Chondrocyte (in vitro differentiated cells): Measurements from ENCODE around the gene HOXC11. TPM values are rescaled to one million over a fixed set of nuclear protein-coding genes. Genes with fewer than 3 reads are reported as not detected.

Experiments used
- DNase-seq: peaks from one replicate; pipeline ENCODE4 v3.0.0; 2021; ENCODE audit warnings: mixed read lengths, low spot score
- H3K27ac Mint-ChIP-seq: one replicate; pipeline ENCODE4 v1.8.0; 2021; ENCODE audit warnings: mild to moderate bottlenecking, moderate library complexity, mixed read lengths; ENCODE audit not compliant: unreplicated experiment
- H3K27me3 Mint-ChIP-seq: 2 replicates; pipeline ENCODE4 v1.8.0; 2021; ENCODE audit warnings: low read depth, mixed read lengths
- H3K36me3 Mint-ChIP-seq: 2 replicates; pipeline ENCODE4 v1.8.0; 2021; ENCODE audit warnings: low read depth, mixed read lengths
- H3K4me1 Mint-ChIP-seq: 2 replicates; pipeline ENCODE4 v1.8.0; 2021; ENCODE audit warnings: low read depth, mild to moderate bottlenecking, mixed read lengths
- H3K4me3 Mint-ChIP-seq: one replicate; pipeline ENCODE4 v1.8.0; 2021; ENCODE audit warnings: mild to moderate bottlenecking, moderate library complexity, mixed read lengths; ENCODE audit not compliant: unreplicated experiment
- H3K9me3 Mint-ChIP-seq: 2 replicates; pipeline ENCODE4 v1.8.0; 2021; ENCODE audit warnings: low read depth, mixed read lengths
- total RNA-seq: library from RNA; stranded (reverse); gene quantifications from 3 replicates; pipeline ENCODE4 v1.2.1, GENCODE V29; 2021
- TF ChIP-seq, protein P1 (sequence below): fragments of 200-600 bp; sonication (generic); IDR thresholded peaks from 2 replicates; pipeline ENCODE4 v1.5.0; 2021; ENCODE audit warnings: antibody characterized with exemption, mild to moderate bottlenecking, moderate library complexity

The HOXC11 gene
- total RNA-seq, 1 donor from 2014 or later = not detected

DNA sequence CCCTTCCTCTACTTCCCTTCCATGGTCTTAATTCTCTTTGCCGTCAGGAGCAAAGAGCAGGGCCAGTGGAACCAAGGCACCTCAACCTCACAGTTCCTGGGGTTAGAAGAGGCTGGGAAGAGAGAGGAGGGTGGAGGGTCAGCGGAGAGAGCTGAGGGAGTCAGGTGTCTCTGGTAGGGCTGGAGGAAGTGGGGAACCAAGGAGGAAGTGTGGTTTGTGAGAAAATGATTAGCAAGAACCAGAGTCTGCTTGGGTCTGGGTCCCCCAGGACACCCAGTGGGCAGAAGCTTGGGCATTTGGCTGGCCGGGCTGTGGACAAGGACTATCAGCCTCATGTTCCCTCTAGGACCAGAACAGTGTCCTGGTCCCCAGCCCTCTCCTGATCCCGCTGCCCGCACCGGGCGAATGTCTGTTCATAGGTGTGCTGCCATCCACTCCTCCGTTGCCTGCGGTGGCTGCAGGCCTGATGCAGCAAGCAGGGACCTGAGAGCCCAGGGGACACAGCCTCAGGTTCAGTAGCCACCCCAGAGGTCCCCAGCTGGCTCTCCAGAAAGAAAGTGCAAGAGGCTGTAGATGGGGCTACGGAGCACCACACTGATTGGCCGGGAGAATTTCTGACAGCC lies 15.9 kb upstream of the HOXC11 start:
- no peak overlapping the region for H3K4me3 Mint-ChIP-seq
- no peak overlapping the region for H3K27ac Mint-ChIP-seq
- H3K4me1 Mint-ChIP-seq = peaks cover 8% of the 10 kb centered on the region
- TF ChIP-seq, protein P1, sequence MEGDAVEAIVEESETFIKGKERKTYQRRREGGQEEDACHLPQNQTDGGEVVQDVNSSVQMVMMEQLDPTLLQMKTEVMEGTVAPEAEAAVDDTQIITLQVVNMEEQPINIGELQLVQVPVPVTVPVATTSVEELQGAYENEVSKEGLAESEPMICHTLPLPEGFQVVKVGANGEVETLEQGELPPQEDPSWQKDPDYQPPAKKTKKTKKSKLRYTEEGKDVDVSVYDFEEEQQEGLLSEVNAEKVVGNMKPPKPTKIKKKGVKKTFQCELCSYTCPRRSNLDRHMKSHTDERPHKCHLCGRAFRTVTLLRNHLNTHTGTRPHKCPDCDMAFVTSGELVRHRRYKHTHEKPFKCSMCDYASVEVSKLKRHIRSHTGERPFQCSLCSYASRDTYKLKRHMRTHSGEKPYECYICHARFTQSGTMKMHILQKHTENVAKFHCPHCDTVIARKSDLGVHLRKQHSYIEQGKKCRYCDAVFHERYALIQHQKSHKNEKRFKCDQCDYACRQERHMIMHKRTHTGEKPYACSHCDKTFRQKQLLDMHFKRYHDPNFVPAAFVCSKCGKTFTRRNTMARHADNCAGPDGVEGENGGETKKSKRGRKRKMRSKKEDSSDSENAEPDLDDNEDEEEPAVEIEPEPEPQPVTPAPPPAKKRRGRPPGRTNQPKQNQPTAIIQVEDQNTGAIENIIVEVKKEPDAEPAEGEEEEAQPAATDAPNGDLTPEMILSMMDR = no peak
- peaks cover 17% of the 10 kb centered on the region for H3K36me3 Mint-ChIP-seq
- DNase-seq = no peak
- no peaks in the 10 kb centered on the region for H3K9me3 Mint-ChIP-seq
- H3K27me3 Mint-ChIP-seq = peaks cover 82% of the 10 kb centered on the region

DNA sequence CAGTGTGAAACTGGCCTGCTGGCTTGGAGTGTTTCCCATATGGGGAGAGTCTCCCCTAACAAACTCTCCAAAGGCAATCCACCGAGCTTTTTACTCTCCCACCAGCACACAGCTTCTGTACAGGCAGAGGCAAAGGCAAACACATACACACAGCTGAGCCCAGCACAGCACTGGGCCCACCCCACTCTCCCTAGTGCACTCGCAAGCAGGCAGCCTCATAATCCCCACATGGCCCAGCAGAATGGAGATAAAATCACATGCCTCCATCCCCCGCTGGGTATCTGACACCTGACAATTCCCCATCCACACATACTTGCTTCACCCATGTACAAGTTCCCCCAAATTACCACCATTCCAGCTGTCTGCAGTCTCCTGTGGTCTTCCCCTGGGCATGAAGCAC lies 14.8 kb upstream of the HOXC11 start:
- H3K36me3 Mint-ChIP-seq = peaks cover 17% of the 10 kb centered on the region
- peaks cover 79% of the 10 kb centered on the region for H3K27me3 Mint-ChIP-seq
- H3K9me3 Mint-ChIP-seq = no peaks in the 10 kb centered on the region

DNA sequence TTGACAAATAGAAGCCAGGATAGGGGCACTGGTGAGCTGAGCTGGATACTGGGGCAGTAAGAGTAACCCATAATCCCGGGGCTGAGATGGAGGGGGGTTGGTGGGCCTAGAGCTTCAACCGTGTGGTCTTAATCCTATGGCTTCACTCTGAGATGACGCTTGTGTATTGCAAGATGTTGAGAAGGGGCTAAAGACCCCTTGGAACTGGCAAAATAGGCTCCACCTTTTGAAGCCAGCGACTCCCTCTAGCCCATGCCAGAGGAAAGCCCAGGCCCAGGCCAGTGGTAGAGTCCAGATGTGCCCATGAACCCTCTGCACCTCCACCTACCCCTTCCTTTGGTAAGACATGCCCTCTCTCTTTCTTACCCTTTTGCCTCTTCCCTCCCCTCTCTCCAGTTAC lies 13.6 kb upstream of the HOXC11 start:
- H3K4me3 Mint-ChIP-seq = no peak overlapping the region
- H3K9me3 Mint-ChIP-seq = no peaks in the 10 kb centered on the region
- H3K27me3 Mint-ChIP-seq = peaks cover 78% of the 10 kb centered on the region
- TF ChIP-seq, protein P1 = no peak
- no peak overlapping the region for H3K27ac Mint-ChIP-seq
- no peak for DNase-seq
- H3K36me3 Mint-ChIP-seq = peaks cover 17% of the 10 kb centered on the region
- no peaks in the 10 kb centered on the region for H3K4me1 Mint-ChIP-seq

More for the DNA sequence above, 14.8 kb upstream of the HOXC11 start:
- Mint-ChIP-seq H3K4me3 (no peak overlapping the region), H3K27ac (no peak overlapping the region), H3K4me1 (peaks cover 4% of the 10 kb centered on the region)
- TF ChIP-seq, protein P1 = no peak
- no peak for DNase-seq

DNA sequence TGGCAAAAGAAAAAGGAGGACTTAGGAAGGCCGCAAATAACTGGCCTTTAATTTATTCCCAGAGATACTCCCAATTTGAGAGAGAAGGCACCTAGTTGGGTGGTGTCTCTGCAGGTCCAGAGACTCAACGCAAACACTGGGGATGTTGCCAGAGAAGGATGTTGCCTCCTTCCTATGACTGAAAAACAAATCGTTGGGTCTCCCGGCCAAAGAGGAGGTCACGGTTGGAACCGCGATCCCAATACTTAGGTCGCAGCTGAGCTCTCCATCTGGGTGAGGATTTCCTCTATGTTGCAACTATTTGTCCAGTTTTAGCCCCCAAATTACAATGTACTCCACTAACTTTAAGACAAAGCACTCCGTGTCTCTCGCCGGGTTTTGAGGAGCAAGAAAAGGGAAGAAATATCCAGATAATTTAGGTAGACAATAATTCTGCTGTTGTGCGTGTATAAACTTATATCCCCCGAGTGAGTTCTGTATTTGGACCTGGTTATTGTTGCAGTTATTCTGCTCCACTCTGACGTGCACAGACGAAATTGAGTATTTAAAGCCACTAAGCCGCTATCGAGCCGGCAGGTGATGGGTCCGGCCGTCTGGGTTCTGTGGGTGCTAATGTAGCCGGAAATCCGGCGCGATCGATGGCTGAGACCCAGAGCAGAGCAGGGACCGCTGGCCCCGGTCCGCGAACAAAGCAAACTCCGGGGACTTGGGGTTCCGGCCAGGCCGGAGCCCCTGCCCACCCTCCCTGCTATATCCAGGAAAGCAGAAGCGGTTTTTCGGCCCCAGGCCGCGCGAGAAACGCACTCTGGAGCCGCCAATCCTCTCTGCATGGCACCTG lies 12.5 kb upstream of the HOXC11 start:
- no peak overlapping the region for H3K27ac Mint-ChIP-seq
- TF ChIP-seq, protein P1 = no peak
- no peaks in the 10 kb centered on the region for H3K4me1 Mint-ChIP-seq

DNA sequence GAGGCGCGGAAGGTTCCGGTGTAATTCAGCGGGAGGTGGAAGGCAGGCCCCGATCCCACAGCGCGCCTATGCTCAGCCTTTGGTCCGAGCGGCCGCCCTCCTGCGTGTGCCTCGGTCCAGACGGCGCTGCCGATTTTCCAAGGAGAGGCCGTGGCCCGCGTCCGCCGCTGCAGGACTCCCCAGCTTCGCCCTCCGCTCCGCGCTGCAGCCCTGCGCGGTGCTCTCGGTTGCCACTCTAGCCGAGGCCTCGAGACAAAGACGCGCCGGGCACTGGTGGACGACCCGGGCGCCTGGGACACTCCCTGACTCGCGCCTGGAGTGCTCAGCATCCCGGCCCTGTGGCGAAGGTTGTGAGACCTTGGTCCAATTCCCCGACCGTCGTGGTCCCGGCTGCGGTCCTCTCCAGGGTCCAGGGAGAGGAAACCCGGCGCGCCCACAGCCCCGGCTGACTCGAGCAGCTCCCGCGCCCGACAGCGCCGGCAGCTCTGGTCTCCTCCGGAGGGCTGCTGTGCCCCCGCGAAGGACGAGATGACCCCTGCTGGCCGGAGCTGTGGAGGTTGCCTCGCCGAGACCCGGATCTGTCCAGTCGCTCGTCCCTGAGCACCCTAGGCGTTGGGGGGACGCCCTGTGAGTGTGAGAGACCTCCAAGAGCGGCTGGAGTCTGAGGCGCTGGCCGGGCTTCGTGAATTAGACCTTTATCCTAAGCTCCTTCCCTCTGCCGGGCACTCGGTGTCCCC lies 11.7 kb upstream of the HOXC11 start:
- TF ChIP-seq, protein P1 = no peak
- no peak for DNase-seq
- Mint-ChIP-seq H3K36me3 (peaks cover 13% of the 10 kb centered on the region), H3K27me3 (peaks cover 86% of the 10 kb centered on the region), H3K27ac (no peak overlapping the region), H3K4me1 (peaks cover 1% of the 10 kb centered on the region), H3K4me3 (no peak overlapping the region), H3K9me3 (no peaks in the 10 kb centered on the region)

More for the DNA sequence above, 12.5 kb upstream of the HOXC11 start:
- Mint-ChIP-seq H3K4me3 (no peak overlapping the region), H3K27me3 (peaks cover 87% of the 10 kb centered on the region), H3K36me3 (peaks cover 17% of the 10 kb centered on the region), H3K9me3 (no peaks in the 10 kb centered on the region)
- no peak for DNase-seq
